AG09309 (cell line): Measurements from ENCODE around the gene AMBN.

Experiments used
- DNase-seq: peaks from one replicate; pipeline ENCODE4 v3.0.0-alpha.2; 2010; ENCODE audit warnings: low read depth
- H3K4me3 ChIP-seq: 2 replicates; pipeline ENCODE4 v1.5.1; 2011; ENCODE audit warnings: mild to moderate bottlenecking, low read depth, low read length, moderate library complexity; ENCODE audit not compliant: control insufficient read depth
- CTCF ChIP-seq: IDR thresholded peaks from 2 replicates; pipeline ENCODE4 v1.5.1; 2011; ENCODE audit warnings: mild to moderate bottlenecking, low read depth, low read length, inconsistent platforms; ENCODE audit not compliant: insufficient read depth, control insufficient read depth; ENCODE audit errors: missing control alignments

AMBN gene

DNA sequence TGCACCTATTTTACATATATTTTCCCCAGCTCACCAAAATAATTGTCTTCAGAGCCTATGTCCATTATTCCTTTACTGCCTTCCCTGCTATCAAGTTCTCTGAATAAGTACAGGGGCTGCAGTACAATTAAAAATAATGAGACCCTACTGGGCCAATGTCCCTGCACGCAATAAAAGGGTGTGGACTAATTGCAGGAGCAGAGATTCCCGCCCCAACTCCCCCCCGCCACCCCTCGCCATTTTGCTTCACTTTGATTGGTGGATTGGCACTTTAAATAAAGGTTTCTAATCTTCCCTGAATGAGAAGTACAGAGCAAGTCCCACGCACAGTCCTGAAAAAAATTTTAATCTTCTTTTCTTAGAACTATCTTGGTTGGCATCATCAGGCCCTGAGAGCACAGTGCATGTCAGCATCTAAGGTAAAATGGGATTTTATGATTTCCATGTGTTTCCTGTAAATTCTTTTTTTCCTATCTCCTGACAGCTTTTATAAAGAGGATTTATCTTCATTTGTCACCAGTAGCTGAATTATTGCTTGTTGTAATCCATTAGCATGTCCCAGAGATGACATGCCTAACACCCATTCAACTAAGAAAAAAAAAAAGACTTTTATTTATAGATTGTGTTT is at the start of gene AMBN:
AMBN (plus strand) TSS at position 302 of the 628 bp plus-strand sequence; CDS start at position 405, 103 bp downstream.
- DNase-seq: no peak
- TF ChIP-seq CTCF: no peak
- no peak within 1 kb of the TSS for H3K4me3 ChIP-seq

- TF ChIP-seq CTCF: peak; percentile 55
- H3K4me3 ChIP-seq: no peak overlapping the region
- DNase-seq: no peak
Measured at GRCh38 chr4:70544279-70544868, 47.7 kb upstream of the AMBN start.

DNA sequence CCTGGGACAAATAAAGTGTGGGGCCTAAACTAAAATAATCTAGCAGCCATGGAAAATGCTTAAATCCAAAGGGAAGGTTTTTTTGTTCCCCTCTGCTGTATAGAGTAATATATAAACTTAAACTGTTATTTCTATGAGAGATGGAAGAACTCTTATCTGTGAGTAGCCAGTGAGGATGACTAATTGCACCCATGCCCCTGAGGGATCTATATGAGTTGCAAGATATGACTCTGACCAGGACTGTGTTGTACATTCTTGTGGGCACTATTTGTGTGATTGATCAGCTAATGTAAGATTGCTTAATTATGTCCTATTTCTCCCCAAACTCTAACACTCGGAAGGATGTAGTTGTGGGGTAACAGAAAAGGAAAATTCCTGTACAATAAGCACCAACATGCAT is 35.2 kb upstream of the AMBN start:
- H3K4me3 ChIP-seq: no peak overlapping the region
- no peak for DNase-seq
- no peak for TF ChIP-seq CTCF

DNA sequence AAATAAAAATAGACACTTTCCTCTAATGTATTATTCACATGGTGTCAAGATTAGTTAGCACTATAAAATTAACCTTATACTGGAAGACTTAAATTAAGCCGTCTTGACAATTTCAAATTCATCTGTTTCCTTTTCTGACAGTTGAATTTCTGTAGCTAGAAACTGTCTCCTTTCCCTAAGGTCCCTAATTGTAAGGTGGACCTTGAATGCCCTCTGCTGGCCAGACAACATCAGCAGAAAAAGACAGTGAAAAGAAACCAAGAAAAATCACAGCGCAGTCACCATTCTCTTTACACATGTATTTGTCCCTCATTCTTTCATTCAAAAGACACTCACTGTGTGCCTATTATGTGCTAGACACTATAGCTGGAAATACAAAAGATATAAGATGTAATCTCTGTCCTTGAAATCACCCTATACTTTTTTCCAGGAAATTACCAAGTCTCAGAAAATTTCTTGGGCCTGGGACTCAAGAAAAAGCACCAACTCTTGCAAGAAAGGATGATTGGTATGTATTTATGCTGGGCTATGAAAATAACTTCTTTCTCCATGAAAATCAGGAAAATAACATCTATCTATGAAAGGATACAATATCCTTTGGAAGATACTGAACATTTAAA is 32.7 kb upstream of the AMBN start:
- H3K4me3 ChIP-seq: no peak overlapping the region
- peak; percentile 3 for DNase-seq
- TF ChIP-seq CTCF: peak; percentile 84

GRCh38 chr4:70559924-70560323 is 32.1 kb upstream of the AMBN start:
- TF ChIP-seq CTCF: no peak
- H3K4me3 ChIP-seq: no peak overlapping the region
- DNase-seq: no peak

- DNase-seq: no peak
- H3K4me3 ChIP-seq: no peak overlapping the region
- TF ChIP-seq CTCF: no peak
Measured at GRCh38 chr4:70564033-70564432, 28.0 kb upstream of the AMBN start.

- no peak for TF ChIP-seq CTCF
- DNase-seq: no peak
- no peak overlapping the region for H3K4me3 ChIP-seq
Measured at GRCh38 chr4:70570796-70571195, 21.3 kb upstream of the AMBN start.
